Measurements from ENCODE around the gene NKD2.

- no peak for TF ChIP-seq EZH2phosphoT487 (IDR thresholded peaks at IDR 0.05; ENCODE audit: insufficient read depth, low read depth)
- no peak for TF ChIP-seq EZH2 (IDR thresholded peaks at IDR 0.05; ENCODE audit: insufficient read depth, poor library complexity, severe bottlenecking)
Measured at GRCh38 chr5:1057485-1058082, 49.0 kb downstream of the NKD2 start.
